ENCODE results near the gene ESAM. TPM values are rescaled to one million over a fixed set of nuclear protein-coding genes. Genes with fewer than 3 reads are reported as not detected.

ESAM gene
- total RNA-seq, 1 experiment from 2014 or later, result 0.92 TPM

DNA sequence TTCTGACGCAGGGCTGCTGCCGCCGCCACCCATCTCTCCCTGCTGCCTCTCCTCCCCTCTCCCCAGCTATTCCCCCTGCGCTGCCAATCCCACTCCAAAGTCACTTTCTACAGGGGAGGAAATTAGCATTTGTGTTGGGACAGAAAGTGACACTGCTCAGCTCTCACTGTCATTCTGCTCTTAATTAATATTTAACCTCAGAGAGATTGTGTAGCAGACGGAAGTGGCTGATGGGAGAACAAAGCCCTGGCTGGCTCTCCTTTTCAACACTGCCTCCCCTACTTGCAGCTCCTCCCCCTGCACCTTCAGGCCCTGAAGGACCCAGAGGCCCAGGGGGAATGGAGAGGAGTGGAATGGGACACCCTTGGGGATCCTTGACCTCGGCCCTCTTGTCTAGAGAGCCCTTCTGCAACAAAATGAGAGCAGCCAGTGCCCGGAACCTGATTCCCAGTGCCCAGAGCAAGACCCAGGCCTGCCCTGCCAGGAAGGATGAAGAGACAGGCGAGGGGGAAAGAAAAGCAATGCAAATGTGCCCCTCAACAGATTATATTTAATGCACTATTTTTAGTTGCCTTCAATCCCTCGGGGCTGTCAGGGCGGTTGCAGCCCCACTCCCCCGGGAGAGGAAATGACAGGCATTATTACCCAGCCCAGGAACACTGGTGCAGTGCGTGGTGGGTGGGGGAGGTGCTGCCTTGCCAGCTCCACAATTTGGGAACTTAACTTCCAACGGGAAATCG is 36.9 kb downstream of the ESAM start:
- Histone ChIP-seq H3T11ph (ENCODE audit: low read length) (no peak overlapping the region), H4K20me1 (ENCODE audit: control insufficient read depth, insufficient read depth, insufficient read length) (no peaks in the 10 kb centered on the region), H3K4me1 (ENCODE audit: insufficient read depth, low read length) (peaks cover 11% of the 10 kb centered on the region), H2BK5ac (ENCODE audit: insufficient read length, low read length) (no peak overlapping the region), H3K18ac (ENCODE audit: insufficient read length, low read depth, low read length) (no peak overlapping the region), H3K9me3 (ENCODE audit: control insufficient read depth, low read depth, low read length) (no peaks in the 10 kb centered on the region), H2AFZ (ENCODE audit: low read length) (no peak overlapping the region), H3K27me3 (ENCODE audit: insufficient read depth, low read length) (peaks cover 19% of the 10 kb centered on the region; the same call in 1 of the 2 replicates), H3K23ac (ENCODE audit: insufficient read length, low read depth, low read length) (no peak overlapping the region), H3K9ac (ENCODE audit: extremely low read depth, insufficient read length, low read length) (no peak overlapping the region), H3K56ac (ENCODE audit: insufficient read length, low read depth, low read length) (no peak overlapping the region), H4K91ac (ENCODE audit: insufficient read length, low read depth, low read length) (no peak overlapping the region), H3K79me1 (ENCODE audit: insufficient read depth, low read depth, low read length, poor library complexity, severe bottlenecking) (no peaks in the 10 kb centered on the region), H2AK5ac (ENCODE audit: insufficient read length, low read length) (no peak overlapping the region), H3K14ac (ENCODE audit: insufficient read depth, low read length) (no peak overlapping the region; the same call in 1 of the 2 replicates), H4K5ac (ENCODE audit: insufficient read length, low read depth, low read length) (no peak overlapping the region), H4K8ac (replicated peaks; ENCODE audit: insufficient read length, low read depth, low read length) (no peak overlapping the region), H2BK12ac (ENCODE audit: insufficient read length, low read depth, low read length) (no peak overlapping the region), H2BK20ac (ENCODE audit: low read depth, low read length, poor library complexity, severe bottlenecking) (no peak overlapping the region), H2BK120ac (ENCODE audit: low read depth, low read length, poor library complexity, severe bottlenecking) (no peak overlapping the region), H3K23me2 (ENCODE audit: insufficient read length, low read depth, low read length, poor library complexity, severe bottlenecking) (no peaks in the 10 kb centered on the region), H3K27ac (ENCODE audit: insufficient read length, low read depth, low read length) (no peak overlapping the region), H3K4ac (ENCODE audit: low read depth, low read length) (no peak overlapping the region), H3K4me2 (ENCODE audit: insufficient read depth, insufficient read length, low read length) (peak overlapping the region; percentile 30), H3K79me2 (ENCODE audit: insufficient read depth, low read length) (no peaks in the 10 kb centered on the region), H2BK15ac (ENCODE audit: low read depth, low read length) (no peak overlapping the region)
- TF ChIP-seq CTCF (conservative IDR thresholded peaks at IDR 0.05), result no peak
- no peak overlapping the region for H3K27ac Mint-ChIP-seq
- H3K9me3 Mint-ChIP-seq, result no peaks in the 10 kb centered on the region; a peak in 1 of 5 replicates
- H3K4me1 Mint-ChIP-seq, result peaks cover 42 to 47% of the 10 kb centered on the region in 2 experiments
- peak; percentile 33 for DNase-seq
- no CpG with 5 or more reads among the region's 14 CpGs for WGBS (ENCODE audit: extremely low coverage, insufficient read length, low lambda C conversion rate)
- no peaks in the 10 kb centered on the region; a peak in 1 of 7 replicates for H3K36me3 Mint-ChIP-seq (ENCODE audit: insufficient read depth in 1 of 3, low read depth in 3 of 3)
- H3K27me3 Mint-ChIP-seq (ENCODE audit: low read depth), result peaks cover 56% of the 10 kb centered on the region
- H3K4me3 Mint-ChIP-seq, result peak overlapping the region in 1 of 2 experiments; percentile 27; a peak in 1 of 5 replicates

Measured in H9 (cell line).